ENCODE results near the gene TRNP1. TPM values are rescaled to one million over a fixed set of nuclear protein-coding genes. Genes with fewer than 3 reads are reported as not detected.

Gene TRNP1
- total RNA-seq, 1 donor from 2014 or later, result 76.5 TPM

GRCh38 chr1:27017207-27017606, 23.7 kb downstream of the TRNP1 start:
- Mint-ChIP-seq H3K9me3 (ENCODE audit: low read depth) (no peaks in the 10 kb centered on the region), H3K27ac (ENCODE audit: unreplicated experiment) (no peak overlapping the region)
- DNase-seq (ENCODE audit: low spot score), result no peak

GRCh38 chr1:27018316-27018715, 24.8 kb downstream of the TRNP1 start:
- Mint-ChIP-seq H3K27ac (ENCODE audit: unreplicated experiment) (no peak overlapping the region), H3K36me3 (ENCODE audit: low read depth) (no peaks in the 10 kb centered on the region)
- DNase-seq (ENCODE audit: low spot score), result no peak

More at GRCh38 chr1:27017207-27017606, 23.7 kb downstream of the TRNP1 start:
- no peaks in the 10 kb centered on the region for H3K36me3 Mint-ChIP-seq (ENCODE audit: low read depth)
- no peak for TF ChIP-seq CTCF (IDR thresholded peaks at IDR 0.05)
- peaks cover 18% of the 10 kb centered on the region for H3K4me1 Mint-ChIP-seq (ENCODE audit: low read depth)
- H3K27me3 Mint-ChIP-seq (ENCODE audit: low read depth), result no peaks in the 10 kb centered on the region
- H3K4me3 Mint-ChIP-seq (ENCODE audit: unreplicated experiment), result no peak overlapping the region

GRCh38 chr1:27021354-27022031, 28.0 kb downstream of the TRNP1 start:
- Mint-ChIP-seq H3K27me3 (ENCODE audit: low read depth) (no peaks in the 10 kb centered on the region), H3K36me3 (ENCODE audit: low read depth) (no peaks in the 10 kb centered on the region), H3K4me3 (ENCODE audit: unreplicated experiment) (no peak overlapping the region), H3K4me1 (ENCODE audit: low read depth) (peaks cover 14% of the 10 kb centered on the region), H3K27ac (ENCODE audit: unreplicated experiment) (peak overlapping the region; percentile 85), H3K9me3 (ENCODE audit: low read depth) (no peaks in the 10 kb centered on the region)
- no peak for TF ChIP-seq CTCF (IDR thresholded peaks at IDR 0.05)
- DNase-seq (ENCODE audit: low spot score), result no peak

More at GRCh38 chr1:27018316-27018715, 24.8 kb downstream of the TRNP1 start:
- no peaks in the 10 kb centered on the region for H3K9me3 Mint-ChIP-seq (ENCODE audit: low read depth)
- H3K4me1 Mint-ChIP-seq (ENCODE audit: low read depth), result peaks cover 14% of the 10 kb centered on the region
- TF ChIP-seq CTCF (IDR thresholded peaks at IDR 0.05), result no peak
- H3K4me3 Mint-ChIP-seq (ENCODE audit: unreplicated experiment), result no peak overlapping the region
- no peaks in the 10 kb centered on the region for H3K27me3 Mint-ChIP-seq (ENCODE audit: low read depth)

- DNase-seq (ENCODE audit: low spot score), result no peak
- no peak for TF ChIP-seq CTCF (IDR thresholded peaks at IDR 0.05)
Observed at GRCh38 chr1:27025718-27026117, 32.2 kb downstream of the TRNP1 start.

DNA sequence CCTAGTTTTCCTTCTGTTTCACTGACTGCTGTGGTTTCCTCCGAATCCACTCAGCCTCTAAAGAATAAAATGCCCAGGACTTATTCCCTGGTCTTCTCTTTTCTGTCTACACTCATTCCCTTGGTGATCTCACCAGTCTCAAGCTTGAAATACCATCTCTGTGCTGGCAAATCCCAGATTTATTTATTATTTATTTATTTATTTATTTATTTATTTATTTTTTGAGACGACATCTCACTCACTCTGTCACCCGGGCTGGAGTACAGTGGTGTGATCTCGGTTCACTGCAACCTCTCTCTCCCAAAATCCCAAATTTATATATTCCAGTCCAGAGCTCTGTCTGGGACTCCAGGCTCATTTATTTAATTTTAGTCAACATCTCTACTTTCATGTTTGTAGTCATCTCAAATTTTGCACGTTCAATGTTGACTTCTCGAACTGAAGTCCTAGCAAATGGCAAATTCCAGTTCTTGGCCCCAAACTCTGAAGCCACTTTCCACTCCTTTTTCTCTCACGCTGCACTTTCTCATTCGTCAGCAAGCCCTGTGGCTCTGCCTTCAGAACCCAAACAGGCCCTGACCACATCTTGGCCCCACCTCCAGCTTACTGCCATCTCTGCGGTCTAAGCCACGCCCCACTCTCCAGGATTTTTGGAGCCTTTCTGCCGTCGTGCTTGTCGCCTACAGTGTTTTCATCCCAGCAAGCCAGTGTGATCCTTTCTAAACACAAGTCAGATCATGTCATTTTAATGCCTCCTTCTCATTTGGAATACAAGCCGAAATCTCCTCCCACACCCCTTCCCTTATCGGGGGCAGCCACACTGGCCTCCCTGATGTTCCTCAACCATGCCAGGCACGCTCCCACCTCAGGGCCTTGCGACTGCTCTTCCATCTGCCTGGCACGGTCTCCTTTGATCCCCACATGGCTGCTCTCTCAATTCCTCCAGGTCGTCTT, 33.4 kb downstream of the TRNP1 start:
- Mint-ChIP-seq H3K27me3 (ENCODE audit: low read depth) (no peaks in the 10 kb centered on the region), H3K9me3 (ENCODE audit: low read depth) (no peaks in the 10 kb centered on the region), H3K4me1 (ENCODE audit: low read depth) (peaks cover 30% of the 10 kb centered on the region), H3K4me3 (ENCODE audit: unreplicated experiment) (no peak overlapping the region), H3K36me3 (ENCODE audit: low read depth) (no peaks in the 10 kb centered on the region), H3K27ac (ENCODE audit: unreplicated experiment) (peak overlapping the region; percentile 90)
- no peak for TF ChIP-seq CTCF (IDR thresholded peaks at IDR 0.05)
- DNase-seq (ENCODE audit: low spot score), result no peak

More at GRCh38 chr1:27025718-27026117, 32.2 kb downstream of the TRNP1 start:
- H3K27ac Mint-ChIP-seq (ENCODE audit: unreplicated experiment), result no peak overlapping the region
- no peaks in the 10 kb centered on the region for H3K36me3 Mint-ChIP-seq (ENCODE audit: low read depth)
- H3K27me3 Mint-ChIP-seq (ENCODE audit: low read depth), result no peaks in the 10 kb centered on the region
- no peak overlapping the region for H3K4me3 Mint-ChIP-seq (ENCODE audit: unreplicated experiment)
- no peaks in the 10 kb centered on the region for H3K9me3 Mint-ChIP-seq (ENCODE audit: low read depth)
- H3K4me1 Mint-ChIP-seq (ENCODE audit: low read depth), result peaks cover 32% of the 10 kb centered on the region
